ENCODE results near the gene RANBP6. TPM values are rescaled to one million over a fixed set of nuclear protein-coding genes. Genes with fewer than 3 reads are reported as not detected.
A peak's percentile ranks its signal among the peaks of the same experiment; 100 is the strongest.
"Not testable (repeated sequence)": the region's sequence is repeated elsewhere in the genome, so short reads cannot be mapped to it uniquely, and the experiment has no call there.

RANBP6 gene
- 11.6 and 14.1 TPM in 2 replicates for total RNA-seq (2014; rRNA removed)
- percentile 91 among the genes with signal in this experiment for Bru-seq, nascent RNA
- percentile 96 among the genes with signal in this experiment for BruChase-seq, experiment 1, labeled RNA remaining after a 6-hour chase
- BruChase-seq, experiment 2, labeled RNA remaining after a 2-hour chase: percentile 98 among the genes with signal in this experiment
- long read RNA-seq, full-length matches to known transcripts: 43 of 44 reads
- long read RNA-seq, partial matches to known transcripts: 0 of 44 reads
- long read RNA-seq, other reads (novel, unspliced or antisense): 1 of 44 reads

DNA sequence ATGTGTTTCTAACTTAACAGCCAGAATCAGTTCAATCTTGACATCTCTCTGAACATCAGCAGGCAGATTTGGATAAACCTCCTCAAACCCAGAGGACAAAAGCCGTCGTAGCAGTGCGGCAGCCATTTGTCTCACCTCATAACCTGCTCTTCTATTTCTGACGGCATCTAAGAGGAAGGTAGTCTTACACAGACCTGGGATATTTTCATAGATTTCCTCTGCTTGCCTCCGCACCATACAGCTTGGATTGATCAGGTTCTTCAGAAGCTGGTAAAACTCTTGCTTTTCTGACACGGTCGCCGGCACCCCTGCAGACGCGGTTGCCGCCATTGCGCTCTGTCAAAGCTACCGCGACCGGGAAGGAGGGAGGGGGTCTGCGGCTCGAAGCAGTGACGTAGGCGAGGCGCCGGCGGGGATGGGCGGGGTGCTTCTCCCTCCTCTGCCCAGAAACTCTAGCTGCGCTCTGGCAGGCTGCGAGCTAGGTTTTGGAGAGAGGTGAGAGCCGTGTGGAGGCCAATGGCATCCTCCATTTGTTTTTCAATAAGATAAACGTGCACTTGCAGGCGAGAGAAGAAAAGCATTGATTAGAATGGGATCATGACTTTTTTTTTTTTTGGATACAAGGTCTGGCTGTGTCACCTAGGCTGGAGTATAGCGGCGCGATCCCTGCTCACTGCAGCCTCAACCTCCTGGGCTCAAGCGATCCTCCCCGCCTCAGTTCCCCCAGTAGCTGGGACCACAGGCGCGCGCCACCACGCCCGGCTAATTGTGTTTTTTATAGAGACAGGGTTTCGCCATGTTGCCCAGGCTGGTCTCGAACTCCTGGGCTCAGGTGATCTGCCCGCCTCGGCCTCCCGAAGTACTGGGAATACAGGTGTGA lies at the start of gene RANBP6:
Gene RANBP6, minus strand, starts transcription at position 347 of the 880 bp plus-strand sequence. Its CDS starts 17 bp downstream, at position 330.
- Histone ChIP-seq H3K4me3 (ENCODE audit: low read length) (peak within 1 kb of the TSS; percentile 94), H4K20me1 (ENCODE audit: low read length) (peaks cover 8% of the 10 kb centered on the region), H3K27ac (ENCODE audit: low read length) (peak within 1 kb of the TSS; percentile 76), H3K9ac (ENCODE audit: low read length) (peak within 1 kb of the TSS; percentile 83), H3K9me2 (replicated peaks; ENCODE audit: low read length) (no peaks in the 10 kb centered on the region), H3K36me3 (ENCODE audit: low read depth, low read length) (peaks cover 11% of the 10 kb centered on the region; the same call in 1 of the 2 replicates), H3F3A (ENCODE audit: low read length, unreplicated experiment) (no peaks in the 10 kb centered on the region), H2AFZ (ENCODE audit: low read length) (peak within 1 kb of the TSS; percentile 88), H3K27me3 (ENCODE audit: low read length) (no peaks in the 10 kb centered on the region), H3K9me3 (ENCODE audit: low read length) (no peaks in the 10 kb centered on the region), H3K4me2 (ENCODE audit: low read length) (peak within 1 kb of the TSS; percentile 95), H3K4me1 (ENCODE audit: insufficient read depth, low read length) (peaks cover 29% of the 10 kb centered on the region), H3K79me2 (ENCODE audit: low read length) (peaks cover 48% of the 10 kb centered on the region)
- peak; percentile 89 for ATAC-seq
- TF ChIP-seq EZH2 (IDR thresholded peaks at IDR 0.05; ENCODE audit: low read length, unreplicated experiment) (no peak), EZH2phosphoT487 (IDR thresholded peaks at IDR 0.05; ENCODE audit: borderline replicate concordance, low read length) (no peak)
- TF ChIP-seq, protein P1, sequence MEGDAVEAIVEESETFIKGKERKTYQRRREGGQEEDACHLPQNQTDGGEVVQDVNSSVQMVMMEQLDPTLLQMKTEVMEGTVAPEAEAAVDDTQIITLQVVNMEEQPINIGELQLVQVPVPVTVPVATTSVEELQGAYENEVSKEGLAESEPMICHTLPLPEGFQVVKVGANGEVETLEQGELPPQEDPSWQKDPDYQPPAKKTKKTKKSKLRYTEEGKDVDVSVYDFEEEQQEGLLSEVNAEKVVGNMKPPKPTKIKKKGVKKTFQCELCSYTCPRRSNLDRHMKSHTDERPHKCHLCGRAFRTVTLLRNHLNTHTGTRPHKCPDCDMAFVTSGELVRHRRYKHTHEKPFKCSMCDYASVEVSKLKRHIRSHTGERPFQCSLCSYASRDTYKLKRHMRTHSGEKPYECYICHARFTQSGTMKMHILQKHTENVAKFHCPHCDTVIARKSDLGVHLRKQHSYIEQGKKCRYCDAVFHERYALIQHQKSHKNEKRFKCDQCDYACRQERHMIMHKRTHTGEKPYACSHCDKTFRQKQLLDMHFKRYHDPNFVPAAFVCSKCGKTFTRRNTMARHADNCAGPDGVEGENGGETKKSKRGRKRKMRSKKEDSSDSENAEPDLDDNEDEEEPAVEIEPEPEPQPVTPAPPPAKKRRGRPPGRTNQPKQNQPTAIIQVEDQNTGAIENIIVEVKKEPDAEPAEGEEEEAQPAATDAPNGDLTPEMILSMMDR (conservative IDR thresholded peaks at IDR 0.05; ENCODE audit: low read depth, low read length): no peak
- DNase-seq: peak; percentile 77
- BruUV-seq (replicated peaks): TSS peak; percentile 70
- intact Hi-C loops (cut with micrococcal nuclease): no loop called here
- ChIA-PET CTCF (interaction anchor here (0.7 to 1.0 kb wide), 2 partner anchors 39 to 131 kb away, joined by 3 to 6 read pairs; no protein-coding TSS in a partner anchor), POLR2A (ENCODE audit: unreplicated experiment) (interaction anchor here (0.6 to 0.7 kb wide), 2 partner anchors 9 to 71 kb away, joined by 3 to 10 read pairs; no protein-coding TSS in a partner anchor)

DNA sequence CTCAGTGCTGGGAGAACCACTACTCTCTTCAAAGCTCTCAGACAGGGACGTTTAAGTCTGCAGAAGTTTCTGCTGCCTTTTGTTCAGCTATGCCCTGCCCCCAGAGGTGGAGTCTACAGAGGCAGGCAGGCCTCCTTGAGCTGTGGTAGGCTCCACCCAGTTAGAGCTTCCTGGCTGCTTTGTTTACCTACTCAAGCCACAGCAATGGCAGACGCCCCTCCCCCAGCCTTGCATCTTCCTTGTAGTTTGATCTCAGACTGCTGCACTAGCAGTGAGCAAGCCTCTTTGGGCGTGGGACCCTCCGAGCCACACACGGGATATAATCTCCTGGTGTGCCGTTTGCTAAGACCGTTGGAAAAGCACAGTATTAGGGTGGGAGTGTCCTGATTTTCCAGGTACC lies 47.7 kb upstream of the RANBP6 start:
- H3F3A ChIP-seq (ENCODE audit: low read length, unreplicated experiment); H3K9me3 ChIP-seq (ENCODE audit: low read length); H3K79me2 ChIP-seq (ENCODE audit: low read length); H3K36me3 ChIP-seq (ENCODE audit: low read depth, low read length); H4K20me1 ChIP-seq (ENCODE audit: low read length); H3K4me1 ChIP-seq (ENCODE audit: insufficient read depth, low read length); H3K4me2 ChIP-seq (ENCODE audit: low read length); DNase-seq; POLR2A ChIA-PET (ENCODE audit: unreplicated experiment); H3K27me3 ChIP-seq (ENCODE audit: low read length); H3K27ac ChIP-seq (ENCODE audit: low read length); H2AFZ ChIP-seq (ENCODE audit: low read length); CTCF ChIA-PET; intact Hi-C loops (cut with micrococcal nuclease); H3K9ac ChIP-seq (ENCODE audit: low read length); ATAC-seq; H3K4me3 ChIP-seq (ENCODE audit: low read length); BruUV-seq (replicated peaks); H3K9me2 ChIP-seq (replicated peaks; ENCODE audit: low read length): not testable (repeated sequence)

DNA sequence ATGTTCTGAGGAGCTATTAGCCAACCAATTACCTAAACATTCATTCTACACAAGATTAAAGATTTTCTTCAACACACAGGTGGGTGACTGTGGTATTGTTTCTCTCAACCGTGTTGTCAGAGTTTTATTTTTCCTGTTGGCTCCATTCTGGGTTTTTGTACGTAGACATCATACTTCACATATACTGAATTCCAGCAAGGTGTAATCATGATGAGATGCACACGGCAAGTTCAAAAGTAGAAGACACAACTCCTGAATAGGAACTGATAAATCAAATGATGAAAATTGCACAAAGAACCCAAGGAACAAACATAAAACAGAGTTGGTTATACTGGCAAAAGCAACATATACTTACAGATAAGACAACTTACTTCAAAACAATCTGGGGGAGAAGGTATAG lies 40.2 kb upstream of the RANBP6 start:
- no peak overlapping the region for H3K4me3 ChIP-seq (ENCODE audit: low read length)
- H3K36me3 ChIP-seq (ENCODE audit: low read depth, low read length): no peaks in the 10 kb centered on the region
- BruUV-seq (replicated peaks): no TSS peak
- POLR2A ChIA-PET (ENCODE audit: unreplicated experiment): no interaction called here
- H3K9ac ChIP-seq (ENCODE audit: low read length): peak overlapping the region; percentile 41; the same call in 1 of the 2 replicates
- intact Hi-C loops (cut with micrococcal nuclease): loop anchor here (1.0 to 5.0 kb wide), 6 partner anchors 51 to 513 kb away; no protein-coding TSS in a partner anchor
- no peak for ATAC-seq
- H3K27me3 ChIP-seq (ENCODE audit: low read length): no peaks in the 10 kb centered on the region
- no peaks in the 10 kb centered on the region for H3F3A ChIP-seq (ENCODE audit: low read length, unreplicated experiment)
- no peaks in the 10 kb centered on the region for H3K9me2 ChIP-seq (replicated peaks; ENCODE audit: low read length)
- H3K9me3 ChIP-seq (ENCODE audit: low read length): no peaks in the 10 kb centered on the region
- no peak overlapping the region for H2AFZ ChIP-seq (ENCODE audit: low read length)
- H3K4me1 ChIP-seq (ENCODE audit: insufficient read depth, low read length): peaks cover 15% of the 10 kb centered on the region
- CTCF ChIA-PET: interaction anchor here (0.6 to 2.1 kb wide), 2 partner anchors 188 to 250 kb away, joined by 3 to 18 read pairs; no protein-coding TSS in a partner anchor
- peak overlapping the region; percentile 61 for H3K27ac ChIP-seq (ENCODE audit: low read length)
- no peak for DNase-seq
- H3K79me2 ChIP-seq (ENCODE audit: low read length): no peaks in the 10 kb centered on the region
- TF ChIP-seq, protein P1 (conservative IDR thresholded peaks at IDR 0.05; ENCODE audit: low read depth, low read length): no peak
- TF ChIP-seq EZH2phosphoT487 (IDR thresholded peaks at IDR 0.05; ENCODE audit: borderline replicate concordance, low read length) (no peak), EZH2 (IDR thresholded peaks at IDR 0.05; ENCODE audit: low read length, unreplicated experiment) (no peak)
- no peaks in the 10 kb centered on the region for H4K20me1 ChIP-seq (ENCODE audit: low read length)
- H3K4me2 ChIP-seq (ENCODE audit: low read length): no peak overlapping the region

All from PC-3 (cell line).